Cardiac muscle cell (in vitro differentiated cells and primary cell): Measurements from ENCODE around the gene IQGAP2. TPM values are rescaled to one million over a fixed set of nuclear protein-coding genes. Genes with fewer than 3 reads are reported as not detected.

Experiments used
- DNase-seq, 2 donors: peaks; one replicate each; pipeline versions ENCODE4 v3.0.0 to v3.0.0-alpha.2; 2010 to 2017; ENCODE audit warnings: low read depth in 1 of 2, low spot score in 1 of 2
- H3K27ac ChIP-seq: fragments of 200-600 bp; sonication (generic); 2 replicates; pipeline ENCODE4 v1.5.1; 2016
- H3K27me3 ChIP-seq: fragments of 200-600 bp; sonication (generic); 2 replicates; pipeline ENCODE4 v1.6.0; 2016; ENCODE audit warnings: control low read depth
- H3K36me3 ChIP-seq: fragments of 200-600 bp; sonication (generic); 2 replicates; pipeline ENCODE4 v1.5.1; 2016; ENCODE audit warnings: control low read depth
- H3K4me1 ChIP-seq: fragments of 200-600 bp; sonication (generic); 2 replicates; pipeline ENCODE4 v1.8.1; 2017; ENCODE audit warnings: low read depth, mild to moderate bottlenecking, mixed run types
- H3K4me3 ChIP-seq: fragments of 200-600 bp; sonication (generic); 2 replicates; pipeline ENCODE4 v1.5.1; 2016; ENCODE audit warnings: mild to moderate bottlenecking
- H3K9me3 ChIP-seq: fragments of 200-600 bp; sonication (generic); 2 replicates; pipeline ENCODE4 v1.5.1; 2017; ENCODE audit warnings: low read depth, mild to moderate bottlenecking, control low read depth
- CTCF ChIP-seq: IDR thresholded peaks from 2 replicates; pipeline ENCODE4 v1.5.1; 2012; ENCODE audit warnings: low read depth, mild to moderate bottlenecking, low read length
- polyA plus RNA-seq: library from polyadenylated mRNA; unstranded; fragments of >200 nt; fragmentation: Nextera tagmentation; extraction: Ambion mirVana; gene quantifications from 2 replicates; pipeline ENCODE4 v1.2.1, GENCODE V29; 2016
- total RNA-seq: library from RNA; depleted of rRNA; stranded (reverse); fragments of >200 nt; gene quantifications from 2 replicates; pipeline ENCODE4 v1.2.3, GENCODE V29; 2016

Gene IQGAP2
- total and polyA plus RNA-seq, 2 experiments from 2014 or later: 4.1 to 10.8 TPM

- no peak for DNase-seq
- Histone ChIP-seq H3K4me1 (no peaks in the 10 kb centered on the region), H3K4me3 (no peak overlapping the region), H3K27ac (no peak overlapping the region), H3K27me3 (no peaks in the 10 kb centered on the region), H3K9me3 (no peaks in the 10 kb centered on the region), H3K36me3 (no peaks in the 10 kb centered on the region)
- no peak for TF ChIP-seq CTCF
These were observed 82.4 kb downstream of the IQGAP2 start for GRCh38 chr5:76485511-76485910.

- no peak for DNase-seq
- Histone ChIP-seq H3K4me1 (no peaks in the 10 kb centered on the region), H3K4me3 (no peak overlapping the region), H3K36me3 (no peaks in the 10 kb centered on the region), H3K9me3 (no peaks in the 10 kb centered on the region), H3K27me3 (no peaks in the 10 kb centered on the region), H3K27ac (no peak overlapping the region)
- no peak for TF ChIP-seq CTCF
These were observed 84.3 kb downstream of the IQGAP2 start for GRCh38 chr5:76487386-76487785.

GRCh38 chr5:76487821-76488220 is 84.7 kb downstream of the IQGAP2 start:
- H3K4me3 ChIP-seq: no peak overlapping the region
- H3K36me3 ChIP-seq: no peaks in the 10 kb centered on the region
- no peaks in the 10 kb centered on the region for H3K27me3 ChIP-seq
- H3K9me3 ChIP-seq: no peaks in the 10 kb centered on the region
- no peaks in the 10 kb centered on the region for H3K4me1 ChIP-seq
- DNase-seq: no peak
- no peak for TF ChIP-seq CTCF
- H3K27ac ChIP-seq: no peak overlapping the region

GRCh38 chr5:76488969-76489368 is 85.9 kb downstream of the IQGAP2 start:
- no peak overlapping the region for H3K27ac ChIP-seq
- H3K27me3 ChIP-seq: no peaks in the 10 kb centered on the region
- DNase-seq: no peak
- no peaks in the 10 kb centered on the region for H3K9me3 ChIP-seq
- no peak overlapping the region for H3K4me3 ChIP-seq
- H3K36me3 ChIP-seq: no peaks in the 10 kb centered on the region
- TF ChIP-seq CTCF: no peak
- H3K4me1 ChIP-seq: no peaks in the 10 kb centered on the region

GRCh38 chr5:76489877-76490688 is 87.0 kb downstream of the IQGAP2 start:
- Histone ChIP-seq H3K4me1 (no peaks in the 10 kb centered on the region), H3K27ac (no peak overlapping the region), H3K9me3 (no peaks in the 10 kb centered on the region), H3K36me3 (no peaks in the 10 kb centered on the region), H3K4me3 (no peak overlapping the region), H3K27me3 (no peaks in the 10 kb centered on the region)
- TF ChIP-seq CTCF: no peak
- DNase-seq: no peak
